GM10248 (cell line): ENCODE measurements around the gene DGKG.

Experiments
- CTCF ChIA-PET: fragments of 300-600 bp; sonication (Branson Sonifier 250); formaldehyde crosslinking; extraction: SDS; loops from one replicate; lab custom pipeline; 2021; ENCODE audit warnings: antibody characterized with exemption; lab: Yijun Ruan, JAX
- POLR2A ChIA-PET: fragments of 350-650 bp; sonication (Branson Sonifier 250); formaldehyde crosslinking; extraction: SDS; loops from one replicate; lab custom pipeline; 2020; ENCODE audit warnings: antibody characterized with exemption; lab: Yijun Ruan, JAX
- DNase-seq: peaks from one replicate; pipeline ENCODE4 v3.0.0; 2012; ENCODE audit errors: extremely low spot score
- TF ChIP-seq, protein P1 (sequence below): IDR thresholded peaks from 2 replicates; pipeline ENCODE4 v1.5.1; 2012; ENCODE audit warnings: mild to moderate bottlenecking, low read depth; ENCODE audit errors: extremely low read depth, missing control alignments, control extremely low read depth

The DGKG gene

GRCh38 chr3:186382217-186382885 is 20.3 kb upstream of the DGKG start:
- no peak for DNase-seq
- ChIA-PET CTCF (interaction anchor here (0.9 to 1.4 kb wide), 7 partner anchors 19 to 159 kb away, joined by 3 read pairs; no protein-coding TSS in a partner anchor), POLR2A (no interaction called here)
- TF ChIP-seq, protein P1, sequence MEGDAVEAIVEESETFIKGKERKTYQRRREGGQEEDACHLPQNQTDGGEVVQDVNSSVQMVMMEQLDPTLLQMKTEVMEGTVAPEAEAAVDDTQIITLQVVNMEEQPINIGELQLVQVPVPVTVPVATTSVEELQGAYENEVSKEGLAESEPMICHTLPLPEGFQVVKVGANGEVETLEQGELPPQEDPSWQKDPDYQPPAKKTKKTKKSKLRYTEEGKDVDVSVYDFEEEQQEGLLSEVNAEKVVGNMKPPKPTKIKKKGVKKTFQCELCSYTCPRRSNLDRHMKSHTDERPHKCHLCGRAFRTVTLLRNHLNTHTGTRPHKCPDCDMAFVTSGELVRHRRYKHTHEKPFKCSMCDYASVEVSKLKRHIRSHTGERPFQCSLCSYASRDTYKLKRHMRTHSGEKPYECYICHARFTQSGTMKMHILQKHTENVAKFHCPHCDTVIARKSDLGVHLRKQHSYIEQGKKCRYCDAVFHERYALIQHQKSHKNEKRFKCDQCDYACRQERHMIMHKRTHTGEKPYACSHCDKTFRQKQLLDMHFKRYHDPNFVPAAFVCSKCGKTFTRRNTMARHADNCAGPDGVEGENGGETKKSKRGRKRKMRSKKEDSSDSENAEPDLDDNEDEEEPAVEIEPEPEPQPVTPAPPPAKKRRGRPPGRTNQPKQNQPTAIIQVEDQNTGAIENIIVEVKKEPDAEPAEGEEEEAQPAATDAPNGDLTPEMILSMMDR, result no peak

DNA sequence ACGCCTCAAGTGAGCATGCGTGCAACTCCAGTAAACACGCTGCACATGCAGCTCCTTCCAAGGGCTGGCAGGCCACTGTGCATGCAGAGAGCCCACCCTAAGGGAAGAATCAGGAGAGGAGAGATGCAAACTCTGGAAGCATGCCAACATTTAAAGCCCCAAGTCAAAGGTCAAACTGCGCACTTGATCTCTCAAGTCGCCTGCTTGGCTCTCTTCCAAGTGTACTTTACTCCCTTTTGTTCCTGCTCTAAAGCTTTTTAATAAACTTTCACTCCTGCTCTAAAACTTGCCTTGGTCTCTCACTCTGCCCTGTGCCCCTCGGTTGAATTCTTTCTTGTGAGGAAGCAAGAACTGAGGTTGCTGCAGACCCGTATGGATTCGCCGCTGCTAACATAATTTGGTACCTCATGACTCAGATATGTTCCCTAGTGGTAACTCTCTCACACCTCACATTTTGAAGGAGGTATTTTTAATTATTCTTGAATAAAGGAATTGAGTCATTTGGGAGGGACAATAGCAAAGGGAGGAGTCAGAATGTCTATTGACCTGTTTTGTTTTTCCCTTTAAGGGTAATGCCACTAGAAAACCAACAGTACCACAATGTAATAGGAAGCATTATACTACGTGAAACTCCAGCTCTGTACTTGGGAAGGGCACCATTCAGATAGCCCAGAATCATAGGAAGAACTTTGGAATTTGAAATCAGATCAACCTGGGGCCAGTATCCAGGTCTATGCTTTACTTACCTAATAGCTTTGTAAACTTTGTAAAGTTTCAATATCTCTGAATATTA is 19.6 kb upstream of the DGKG start:
- CTCF ChIA-PET, result interaction anchor here (0.9 to 1.4 kb wide), 7 partner anchors 18 to 155 kb away, joined by 3 read pairs; no protein-coding TSS in a partner anchor
- TF ChIP-seq, protein P1, result no peak
- POLR2A ChIA-PET, result no interaction called here
- DNase-seq, result no peak

DNA sequence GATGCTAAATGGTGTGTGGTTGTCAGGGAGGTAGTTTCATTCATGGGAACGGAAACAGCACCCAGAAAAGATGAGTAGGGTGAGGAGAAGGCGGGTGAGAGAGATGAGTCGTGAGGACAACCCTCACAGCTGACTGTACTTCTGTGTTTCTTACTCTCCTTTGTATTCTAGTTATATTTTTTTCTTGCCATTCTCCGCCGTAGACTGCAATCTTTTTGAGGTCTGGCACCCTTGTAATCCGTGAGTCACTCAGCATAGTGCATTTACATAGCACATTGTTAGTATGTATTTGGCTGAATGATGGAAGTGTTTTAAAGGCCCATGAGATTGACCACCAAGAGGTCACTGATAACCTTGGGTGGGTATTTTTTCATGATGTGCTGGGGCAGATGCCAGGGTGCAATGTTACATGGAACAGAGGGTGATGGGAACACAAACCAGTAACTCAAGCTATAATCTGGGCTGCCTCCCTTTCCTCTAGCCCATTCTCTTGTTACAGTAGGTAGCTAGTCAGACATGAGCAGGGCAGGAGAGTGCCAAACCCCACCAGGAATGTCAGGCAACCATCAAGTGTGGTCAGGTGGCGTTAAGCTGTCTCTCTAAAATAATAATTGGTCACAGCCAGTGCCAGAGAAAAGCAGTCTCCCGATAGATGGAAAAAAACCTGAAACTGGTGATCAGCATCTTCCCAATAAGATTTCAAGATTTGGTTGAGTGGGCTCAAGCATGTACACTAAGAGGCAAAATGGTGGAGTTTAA is 18.8 kb upstream of the DGKG start:
- no peak for DNase-seq
- ChIA-PET CTCF (interaction anchor here (1.0 to 1.4 kb wide), 6 partner anchors 13 to 156 kb away, joined by 3 read pairs; no protein-coding TSS in a partner anchor), POLR2A (no interaction called here)
- TF ChIP-seq, protein P1, result no peak

GRCh38 chr3:186375443-186375842 is 13.4 kb upstream of the DGKG start:
- ChIA-PET POLR2A (no interaction called here), CTCF (interaction anchor here (2.3 kb wide), 1 partner anchor 12 kb away, joined by 7 read pairs; no protein-coding TSS in a partner anchor)
- no peak for DNase-seq
- TF ChIP-seq, protein P1, result no peak

- TF ChIP-seq, protein P1, result no peak
- ChIA-PET CTCF (interaction anchor here (1.2 to 2.3 kb wide), 2 partner anchors 11 to 67 kb away, joined by 3 to 7 read pairs; no protein-coding TSS in a partner anchor), POLR2A (no interaction called here)
- no peak for DNase-seq
Observed at GRCh38 chr3:186374376-186374775, 12.3 kb upstream of the DGKG start.

GRCh38 chr3:186369217-186369616 is 7.2 kb upstream of the DGKG start:
- ChIA-PET POLR2A (no interaction called here), CTCF (interaction anchor here (1.1 to 1.5 kb wide), 2 partner anchors 23 to 426 kb away, joined by 3 to 4 read pairs; no protein-coding TSS in a partner anchor)
- TF ChIP-seq, protein P1, result no peak
- no peak for DNase-seq
